ENCODE results near the gene CBX7. TPM values are rescaled to one million over a fixed set of nuclear protein-coding genes. Genes with fewer than 3 reads are reported as not detected.

Gene CBX7
- total and polyA plus RNA-seq, 8 donors: 17.2 to 44.0 (median 25.1) TPM

DNA sequence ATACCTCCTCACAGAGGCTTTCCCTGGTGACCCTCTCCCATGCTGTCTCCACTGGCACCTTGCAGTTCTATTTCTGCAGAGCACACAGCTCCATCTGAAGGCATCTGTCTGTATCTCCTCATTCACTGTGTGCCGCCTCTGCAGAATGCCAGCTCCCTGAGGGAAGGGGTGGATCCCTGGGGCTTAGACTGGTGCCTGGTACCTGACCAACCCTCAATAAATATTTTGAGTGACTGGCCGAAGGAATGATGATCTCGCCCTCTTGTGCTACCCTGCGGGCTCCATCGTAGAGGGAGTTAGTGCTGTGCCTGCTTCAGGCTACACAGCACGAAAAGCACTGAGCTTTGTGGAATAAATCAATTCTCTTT is 1.6 kb downstream of the CBX7 start:
- Histone ChIP-seq H3K27me3 (peaks cover 0 to 3% (median 0%) of the 10 kb centered on the region in 4 donors), H3K9me3 (no peaks in the 10 kb centered on the region), H3K27ac (peak overlapping the region in 2 of 4 donors; percentile 84 to 91), H3K36me3 (no peaks in the 10 kb centered on the region), H3K4me3 (peak overlapping the region in 1 of 4 donors; percentile 86), H3K4me1 (peaks cover 8 to 17% (median 11%) of the 10 kb centered on the region in 3 donors)
- WGBS, 2 donors: 34 to 36% methylated on average over 6 of the region's 6 CpGs
- no peak for FAIRE-seq
- peak in 3 of 6 donors; percentile 21 to 43 (median 26) for DNase-seq
- intact Hi-C loops (cut with DNase I): no loop called here
- no peak for ATAC-seq
- TF ChIP-seq, protein P1, sequence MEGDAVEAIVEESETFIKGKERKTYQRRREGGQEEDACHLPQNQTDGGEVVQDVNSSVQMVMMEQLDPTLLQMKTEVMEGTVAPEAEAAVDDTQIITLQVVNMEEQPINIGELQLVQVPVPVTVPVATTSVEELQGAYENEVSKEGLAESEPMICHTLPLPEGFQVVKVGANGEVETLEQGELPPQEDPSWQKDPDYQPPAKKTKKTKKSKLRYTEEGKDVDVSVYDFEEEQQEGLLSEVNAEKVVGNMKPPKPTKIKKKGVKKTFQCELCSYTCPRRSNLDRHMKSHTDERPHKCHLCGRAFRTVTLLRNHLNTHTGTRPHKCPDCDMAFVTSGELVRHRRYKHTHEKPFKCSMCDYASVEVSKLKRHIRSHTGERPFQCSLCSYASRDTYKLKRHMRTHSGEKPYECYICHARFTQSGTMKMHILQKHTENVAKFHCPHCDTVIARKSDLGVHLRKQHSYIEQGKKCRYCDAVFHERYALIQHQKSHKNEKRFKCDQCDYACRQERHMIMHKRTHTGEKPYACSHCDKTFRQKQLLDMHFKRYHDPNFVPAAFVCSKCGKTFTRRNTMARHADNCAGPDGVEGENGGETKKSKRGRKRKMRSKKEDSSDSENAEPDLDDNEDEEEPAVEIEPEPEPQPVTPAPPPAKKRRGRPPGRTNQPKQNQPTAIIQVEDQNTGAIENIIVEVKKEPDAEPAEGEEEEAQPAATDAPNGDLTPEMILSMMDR (IDR thresholded peaks at IDR 0.05): no peak

GRCh38 chr22:39149915-39150847 is 2.3 kb downstream of the CBX7 start:
- H3K27ac ChIP-seq: peak overlapping the region in 1 of 4 donors; percentile 84

GRCh38 chr22:39148727-39149535 is 3.5 kb downstream of the CBX7 start:
- Histone ChIP-seq H3K4me3 (no peak overlapping the region), H3K9me3 (no peaks in the 10 kb centered on the region), H3K27ac (peak overlapping the region in 3 of 4 donors; percentile 2 to 52 (median 47)), H3K4me1 (peaks cover 11 to 19% (median 16%) of the 10 kb centered on the region in 3 donors), H3K36me3 (no peaks in the 10 kb centered on the region), H3K27me3 (peaks cover 0 to 3% (median 0%) of the 10 kb centered on the region in 4 donors)
- TF ChIP-seq, protein P1 (IDR thresholded peaks at IDR 0.05): no peak
- peak in 1 of 4 donors; percentile 4 for ATAC-seq
- 79 to 82% methylated on average over 9 of the region's 9 CpGs for WGBS, 2 donors
- intact Hi-C loops (cut with DNase I): no loop called here
- no peak for FAIRE-seq
- DNase-seq: peak in 3 of 6 donors; percentile 62 to 64 (median 63)

More at GRCh38 chr22:39149915-39150847, 2.3 kb downstream of the CBX7 start:
- Histone ChIP-seq H3K4me3 (no peak overlapping the region), H3K4me1 (peaks cover 8 to 17% (median 11%) of the 10 kb centered on the region in 3 donors), H3K36me3 (no peaks in the 10 kb centered on the region), H3K9me3 (no peaks in the 10 kb centered on the region), H3K27me3 (peaks cover 0 to 3% (median 0%) of the 10 kb centered on the region in 4 donors)
- no peak for ATAC-seq
- TF ChIP-seq, protein P1 (IDR thresholded peaks at IDR 0.05): no peak
- no peak for FAIRE-seq
- intact Hi-C loops (cut with DNase I): no loop called here
- WGBS, 2 donors: 78 to 80% methylated on average over 16 of the region's 16 CpGs
- peak in 3 of 6 donors; percentile 33 to 70 (median 38) for DNase-seq

- DNase-seq (peak in 1 of 6 donors; percentile 61), ATAC-seq (no peak), FAIRE-seq (no peak)
- peak overlapping the region in 3 of 4 donors; percentile 2 to 52 (median 47) for H3K27ac ChIP-seq
- TF ChIP-seq, protein P1 (IDR thresholded peaks at IDR 0.05): no peak
- H3K36me3 ChIP-seq: no peaks in the 10 kb centered on the region
- peaks cover 11 to 16% (median 16%) of the 10 kb centered on the region in 3 donors for H3K4me1 ChIP-seq
- 78 to 81% methylated on average over 16 of the region's 16 CpGs for WGBS, 2 donors
- intact Hi-C loops (cut with DNase I): no loop called here
- no peaks in the 10 kb centered on the region for H3K9me3 ChIP-seq
- H3K27me3 ChIP-seq: no peaks in the 10 kb centered on the region
- no peak overlapping the region for H3K4me3 ChIP-seq
These were observed 4.3 kb downstream of the CBX7 start for GRCh38 chr22:39148026-39148726.
